ENCODE measurements around the gene BZW2. TPM values are rescaled to one million over a fixed set of nuclear protein-coding genes. Genes with fewer than 3 reads are reported as not detected.
"Not testable (repeated sequence)": the region's sequence is repeated elsewhere in the genome, so short reads cannot be mapped to it uniquely, and the experiment has no call there.

Gene BZW2
- total RNA-seq, 2 donors from 2014 or later, result 50.5 to 69.3 TPM

DNA sequence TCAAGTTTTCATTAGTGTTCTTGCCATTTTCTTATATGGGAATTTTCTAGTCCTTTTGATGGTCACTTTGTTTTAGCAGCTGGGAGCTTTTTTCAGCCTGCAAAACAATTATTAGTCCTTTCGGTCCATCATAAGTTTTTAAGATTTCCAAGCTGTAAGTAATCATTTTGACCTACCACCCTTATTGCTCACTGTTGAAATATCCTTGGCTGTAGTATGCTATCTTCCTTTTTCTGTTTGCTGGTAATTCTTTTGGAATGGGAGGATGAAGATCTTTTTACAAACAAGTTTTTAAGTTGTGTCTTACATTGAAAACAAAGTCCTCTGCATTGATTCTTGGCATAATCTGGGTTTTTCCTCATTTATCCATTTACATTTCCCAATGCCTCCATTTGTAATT, 24.0 kb downstream of the BZW2 start:
- Mint-ChIP-seq H3K27ac (no peak overlapping the region), H3K9me3 (no peaks in the 10 kb centered on the region), H3K36me3 (peaks cover 24% of the 10 kb centered on the region), H3K4me1 (ENCODE audit: low read depth in 2 of 2) (peaks cover 11 to 13% of the 10 kb centered on the region in 2 donors), H3K4me3 (no peak overlapping the region), H3K27me3 (no peaks in the 10 kb centered on the region)
- DNase-seq (ENCODE audit: low spot score) (no peak), ATAC-seq (no peak)

DNA sequence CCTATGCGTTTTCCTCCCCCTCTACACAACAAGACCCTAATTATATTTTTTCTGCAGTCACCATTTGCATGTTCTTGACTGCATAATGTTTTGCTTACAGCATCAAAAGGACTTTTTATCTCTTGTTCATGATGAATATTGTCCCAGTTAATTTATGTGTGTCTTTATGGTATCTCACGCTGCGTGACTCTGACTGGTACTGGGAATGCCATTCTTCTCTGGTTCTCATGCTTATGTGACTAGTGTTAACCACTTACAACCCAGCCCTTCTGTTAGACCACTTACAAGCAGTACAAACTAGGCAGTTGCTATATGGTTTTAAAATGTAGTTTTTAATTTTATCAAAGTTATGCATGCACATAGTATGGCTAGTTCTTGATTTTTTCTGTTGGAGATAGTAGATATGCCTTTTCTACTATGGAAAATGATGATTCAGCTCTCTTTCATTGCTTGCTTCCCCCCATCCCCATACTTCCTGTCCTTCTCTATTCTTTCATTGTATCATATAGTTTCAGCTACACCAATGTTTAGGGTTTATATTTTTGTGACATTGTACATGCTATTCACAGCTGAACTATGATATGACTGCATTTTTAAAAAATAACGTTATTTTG, 24.9 kb downstream of the BZW2 start:
- no peak overlapping the region for H3K27ac Mint-ChIP-seq
- peaks cover 11 to 13% of the 10 kb centered on the region in 2 donors for H3K4me1 Mint-ChIP-seq (ENCODE audit: low read depth in 2 of 2)
- DNase-seq (ENCODE audit: low spot score) (no peak), ATAC-seq (no peak)
- no peak overlapping the region for H3K4me3 Mint-ChIP-seq
- H3K27me3 Mint-ChIP-seq, result no peaks in the 10 kb centered on the region
- H3K9me3 Mint-ChIP-seq, result no peaks in the 10 kb centered on the region
- peaks cover 24% of the 10 kb centered on the region for H3K36me3 Mint-ChIP-seq

DNA sequence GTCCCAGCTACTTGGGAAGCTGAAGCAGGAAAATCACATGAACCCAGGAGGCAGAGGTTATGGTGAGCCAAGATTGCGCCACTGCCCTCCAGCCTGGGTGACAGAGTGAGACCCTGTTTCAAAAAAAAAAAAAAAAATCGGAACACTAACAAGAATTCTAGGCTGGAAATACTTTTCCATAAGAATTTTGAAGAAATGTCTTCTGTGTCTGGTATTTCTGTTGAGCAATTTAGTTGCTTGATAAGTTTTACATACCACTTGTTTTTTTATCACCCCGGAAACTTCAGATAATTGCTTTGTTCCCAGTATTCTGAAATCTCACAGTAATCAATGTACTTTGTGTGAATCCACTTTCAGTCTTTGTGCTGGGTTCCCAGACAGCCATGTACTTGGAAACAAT, 25.8 kb downstream of the BZW2 start:
- Mint-ChIP-seq H3K27ac (no peak overlapping the region), H3K9me3 (no peaks in the 10 kb centered on the region), H3K4me1 (ENCODE audit: low read depth in 2 of 2) (peaks cover 11 to 13% of the 10 kb centered on the region in 2 donors), H3K27me3 (no peaks in the 10 kb centered on the region), H3K36me3 (peaks cover 25% of the 10 kb centered on the region), H3K4me3 (no peak overlapping the region)
- ATAC-seq (no peak), DNase-seq (ENCODE audit: low spot score) (no peak)

DNA sequence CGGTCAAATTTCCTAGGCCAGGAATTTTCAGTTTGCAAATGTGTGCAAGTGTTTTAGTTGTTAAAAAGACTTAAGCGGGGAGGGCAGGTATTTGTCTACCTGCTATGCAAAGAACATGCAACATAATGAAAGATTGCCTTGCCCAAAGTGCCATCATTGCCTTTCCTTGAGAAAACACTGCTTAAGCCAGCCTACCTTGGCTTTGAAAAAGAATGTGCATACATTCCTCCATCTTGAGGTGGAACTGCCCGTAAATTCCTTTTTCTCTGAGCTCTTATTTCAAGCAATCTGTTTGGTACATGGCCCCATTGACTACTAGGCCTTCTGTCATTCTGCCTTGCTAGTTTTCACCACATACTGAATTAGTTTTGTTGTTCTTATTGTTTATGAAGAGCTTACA, 29.3 kb downstream of the BZW2 start:
- Mint-ChIP-seq H3K4me1 (ENCODE audit: low read depth in 2 of 2) (peaks cover 6 to 8% of the 10 kb centered on the region in 2 donors), H3K36me3 (peaks cover 43% of the 10 kb centered on the region), H3K9me3 (no peaks in the 10 kb centered on the region), H3K27me3 (no peaks in the 10 kb centered on the region), H3K27ac (no peak overlapping the region), H3K4me3 (no peak overlapping the region)
- DNase-seq (ENCODE audit: low spot score) (no peak), ATAC-seq (no peak)

DNA sequence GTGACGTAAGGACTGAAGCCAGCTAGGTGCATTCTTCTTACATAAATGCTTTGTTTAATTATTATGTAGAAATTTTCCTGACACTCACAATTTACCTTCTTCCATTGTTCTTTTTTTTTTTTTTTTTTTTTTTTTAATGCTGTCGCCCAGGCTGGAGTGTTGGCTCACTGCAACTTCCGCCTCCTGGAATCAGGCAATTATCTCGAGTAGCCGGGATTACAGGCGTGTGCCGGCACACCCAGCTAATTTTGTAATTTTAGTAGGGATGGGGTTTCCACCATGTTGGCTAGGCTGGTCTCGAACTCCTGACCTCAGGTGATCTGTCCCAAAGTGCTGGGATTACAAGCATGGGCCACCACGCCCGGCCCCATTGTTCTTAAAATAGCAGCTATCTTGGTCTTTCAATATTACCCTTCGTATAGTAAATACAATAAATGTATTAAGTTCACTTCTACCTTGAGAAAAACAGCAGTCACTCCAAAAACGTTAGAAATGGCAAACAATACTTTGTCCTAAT, 32.1 kb downstream of the BZW2 start:
- H3K27me3 Mint-ChIP-seq, result no peaks in the 10 kb centered on the region
- no peak for DNase-seq (ENCODE audit: low spot score)
- H3K27ac Mint-ChIP-seq, result no peak overlapping the region
- no peaks in the 10 kb centered on the region for H3K4me1 Mint-ChIP-seq (ENCODE audit: low read depth in 2 of 2)
- H3K9me3 Mint-ChIP-seq, result no peaks in the 10 kb centered on the region
- ATAC-seq, result no peak
- no peak overlapping the region for H3K4me3 Mint-ChIP-seq
- H3K36me3 Mint-ChIP-seq, result peaks cover 34% of the 10 kb centered on the region

DNA sequence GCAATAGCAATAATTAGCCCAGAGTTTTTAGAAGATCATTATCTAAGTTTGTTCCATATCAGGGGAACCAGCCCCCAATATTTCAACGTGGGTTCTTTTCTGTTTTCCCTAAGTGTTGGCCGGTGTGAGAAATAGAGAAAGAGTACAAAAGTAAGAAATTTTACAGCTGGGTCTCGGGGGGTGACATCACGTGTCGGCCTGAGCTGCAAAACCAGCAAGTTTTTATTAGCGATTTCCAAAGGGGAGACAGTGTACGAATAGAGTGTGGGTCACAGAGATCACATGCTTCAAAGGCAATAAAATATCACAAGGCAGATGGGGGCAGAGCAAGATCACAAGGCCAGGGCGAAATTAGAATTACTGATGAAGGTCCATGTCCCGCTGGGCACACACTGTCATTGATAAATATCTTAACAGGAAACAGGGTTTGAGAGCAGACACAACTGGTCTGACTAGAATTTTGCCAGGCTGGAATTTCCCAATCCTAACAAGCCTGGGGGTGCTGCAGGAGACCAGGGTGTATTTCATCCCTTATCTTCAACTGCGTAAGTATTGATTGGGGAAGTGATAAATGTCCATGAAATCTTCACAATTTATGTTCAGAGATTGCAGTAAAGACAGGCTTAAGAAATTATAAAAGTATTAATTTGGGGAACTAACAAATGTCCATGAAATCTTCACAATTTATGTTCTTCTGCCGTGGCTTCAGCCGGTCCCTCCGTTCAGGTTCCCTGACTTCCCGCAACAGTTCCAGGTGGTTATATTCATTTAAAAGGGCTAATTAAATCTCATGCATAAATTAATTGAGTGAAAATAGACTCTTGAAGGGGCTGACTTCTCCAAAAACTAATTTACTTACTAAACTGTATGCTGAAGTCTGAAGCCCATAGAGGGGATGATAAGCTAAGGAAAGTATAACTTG, 32.9 kb downstream of the BZW2 start:
- not testable (repeated sequence) for H3K27ac Mint-ChIP-seq; ATAC-seq; H3K27me3 Mint-ChIP-seq; H3K9me3 Mint-ChIP-seq; H3K4me1 Mint-ChIP-seq (ENCODE audit: low read depth in 2 of 2); DNase-seq (ENCODE audit: low spot score); H3K4me3 Mint-ChIP-seq
- peaks cover 34% of the 10 kb centered on the region for H3K36me3 Mint-ChIP-seq

DNA sequence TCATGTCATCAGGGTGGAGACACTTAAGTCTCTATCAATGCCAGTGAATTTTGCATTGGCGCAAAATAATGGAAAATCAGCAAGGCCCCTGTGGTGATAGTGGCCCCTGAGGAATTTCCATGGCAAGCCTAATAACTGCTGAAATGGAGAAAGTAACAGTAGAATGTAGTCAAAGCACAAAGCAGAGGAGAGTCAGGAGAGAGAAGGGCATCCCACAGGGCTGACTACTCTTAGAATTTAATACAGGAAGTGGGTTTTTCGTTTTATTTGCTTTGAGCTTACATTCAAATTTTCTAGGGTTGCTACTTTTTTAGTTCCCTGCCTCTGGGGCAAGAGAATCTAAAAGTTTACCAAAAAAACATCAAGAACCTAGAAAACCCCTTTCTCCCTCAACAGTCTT, 39.0 kb downstream of the BZW2 start:
- Mint-ChIP-seq H3K9me3 (no peaks in the 10 kb centered on the region), H3K36me3 (peaks cover 30% of the 10 kb centered on the region), H3K27ac (no peak overlapping the region), H3K4me3 (no peak overlapping the region), H3K27me3 (no peaks in the 10 kb centered on the region), H3K4me1 (ENCODE audit: low read depth in 2 of 2) (peaks cover 0 to 2% of the 10 kb centered on the region in 2 donors)
- DNase-seq (ENCODE audit: low spot score), result no peak
- ATAC-seq, result no peak

DNA sequence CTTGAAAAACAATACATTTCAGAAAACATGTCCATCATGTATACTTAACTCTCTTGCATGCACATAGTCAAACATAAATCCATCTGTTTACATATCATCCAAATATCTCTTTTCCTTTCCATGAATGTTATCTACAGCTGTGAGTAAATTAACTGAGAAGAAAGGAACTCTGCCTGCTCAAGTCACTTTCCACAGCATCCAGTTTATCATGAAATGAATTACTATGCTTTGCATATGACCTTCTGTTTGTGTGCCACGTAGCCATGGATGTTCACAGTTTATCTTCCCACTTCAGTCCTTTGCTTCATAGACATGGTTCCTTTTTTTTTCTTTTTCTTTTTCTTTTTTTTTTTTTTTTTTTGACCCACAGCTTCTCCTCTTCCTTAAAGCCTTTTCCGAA, 39.6 kb downstream of the BZW2 start:
- H3K36me3 Mint-ChIP-seq, result peaks cover 29% of the 10 kb centered on the region
- ATAC-seq, result no peak

DNA sequence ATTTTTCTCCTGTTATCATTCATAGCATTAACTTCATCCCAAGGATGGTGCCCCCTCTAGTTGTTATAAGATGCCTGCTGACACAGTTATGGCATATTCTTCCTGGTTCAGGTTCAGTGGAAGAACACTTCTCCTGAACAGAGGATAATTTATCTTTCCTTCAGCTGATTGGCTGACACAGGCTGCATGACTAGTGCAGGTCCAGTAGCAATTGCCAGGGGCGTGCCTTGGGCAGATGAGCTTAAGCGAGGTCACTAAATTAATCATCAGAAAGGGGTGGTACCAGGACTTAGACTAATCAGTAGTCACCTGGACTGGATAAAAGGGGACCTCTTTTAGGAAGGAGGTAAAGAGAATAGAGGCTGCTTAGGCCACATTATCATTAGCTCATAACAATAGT, 42.3 kb downstream of the BZW2 start:
- no peak overlapping the region for H3K27ac Mint-ChIP-seq
- DNase-seq (ENCODE audit: low spot score) (no peak), ATAC-seq (no peak)
- no peak overlapping the region for H3K4me3 Mint-ChIP-seq
- H3K9me3 Mint-ChIP-seq, result no peaks in the 10 kb centered on the region
- H3K27me3 Mint-ChIP-seq, result no peaks in the 10 kb centered on the region
- peaks cover 0 to 2% of the 10 kb centered on the region in 2 donors for H3K4me1 Mint-ChIP-seq (ENCODE audit: low read depth in 2 of 2)
- H3K36me3 Mint-ChIP-seq, result peaks cover 28% of the 10 kb centered on the region

More for the DNA sequence above, 39.6 kb downstream of the BZW2 start:
- Mint-ChIP-seq H3K27me3 (no peaks in the 10 kb centered on the region), H3K27ac (no peak overlapping the region), H3K4me1 (ENCODE audit: low read depth in 2 of 2) (peaks cover 0 to 2% of the 10 kb centered on the region in 2 donors), H3K4me3 (no peak overlapping the region), H3K9me3 (no peaks in the 10 kb centered on the region)
- no peak for DNase-seq (ENCODE audit: low spot score)

DNA sequence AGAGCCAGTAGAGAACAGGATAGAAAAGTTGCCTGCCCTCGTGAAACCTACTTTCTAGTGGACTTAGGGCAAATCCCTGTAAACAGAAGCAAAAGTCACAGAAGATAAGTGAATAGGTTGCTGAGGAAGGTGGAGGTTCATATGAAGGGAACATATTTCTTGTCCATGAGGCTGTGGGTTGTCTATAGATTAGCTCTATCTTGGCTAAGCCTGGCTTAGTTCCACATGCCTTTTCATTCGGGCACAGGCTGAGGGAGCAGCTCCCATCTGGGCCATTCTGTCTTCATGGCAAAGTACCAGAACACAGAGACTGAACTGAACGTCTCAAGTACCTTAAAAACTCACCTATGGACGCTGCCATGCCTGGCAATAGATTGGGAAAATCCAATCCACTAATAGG, 45.3 kb downstream of the BZW2 start:
- Mint-ChIP-seq H3K9me3 (no peaks in the 10 kb centered on the region), H3K27me3 (no peaks in the 10 kb centered on the region), H3K4me1 (ENCODE audit: low read depth in 2 of 2) (no peaks in the 10 kb centered on the region), H3K4me3 (no peak overlapping the region), H3K36me3 (peaks cover 18% of the 10 kb centered on the region), H3K27ac (no peak overlapping the region)
- ATAC-seq (no peak), DNase-seq (ENCODE audit: low spot score) (no peak)

DNA sequence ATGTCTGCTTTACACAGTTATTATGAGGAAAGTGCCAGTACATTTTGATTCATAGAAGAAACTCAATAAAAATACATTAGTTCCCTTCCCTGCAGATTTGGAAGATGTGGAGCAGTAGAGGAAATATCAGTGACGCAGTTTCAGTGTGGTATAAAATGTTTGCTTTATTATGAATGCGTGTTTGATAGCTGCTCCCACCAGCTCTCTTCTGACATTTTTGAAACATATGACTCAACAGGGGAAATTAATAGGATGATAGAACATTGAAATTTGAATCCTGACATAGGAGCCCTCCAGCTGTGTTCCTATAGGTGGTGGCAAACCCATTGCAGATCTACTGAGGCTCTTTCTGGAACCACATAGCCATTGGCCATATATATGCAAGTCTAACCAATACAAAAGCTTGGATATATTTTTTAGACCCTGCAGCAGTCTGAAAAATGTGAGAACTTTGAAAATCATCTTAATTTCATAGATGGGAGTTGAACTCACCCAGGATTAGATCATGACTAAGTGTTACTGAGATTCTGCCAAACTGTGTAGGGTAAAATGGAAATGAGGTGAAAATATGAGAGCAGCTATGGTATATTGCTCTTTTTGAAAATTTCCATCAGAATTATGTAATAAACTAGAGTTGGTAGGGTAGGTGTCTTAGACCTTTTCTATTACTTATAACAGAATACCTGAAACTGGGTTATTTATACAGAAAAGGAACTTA, 47.8 kb downstream of the BZW2 start:
- H3K4me1 Mint-ChIP-seq (ENCODE audit: low read depth in 2 of 2), result no peaks in the 10 kb centered on the region
- no peaks in the 10 kb centered on the region for H3K9me3 Mint-ChIP-seq
- ATAC-seq (no peak), DNase-seq (ENCODE audit: low spot score) (no peak)
- H3K36me3 Mint-ChIP-seq, result peaks cover 29% of the 10 kb centered on the region
- H3K27me3 Mint-ChIP-seq, result no peaks in the 10 kb centered on the region
- no peak overlapping the region for H3K4me3 Mint-ChIP-seq
- no peak overlapping the region for H3K27ac Mint-ChIP-seq

DNA sequence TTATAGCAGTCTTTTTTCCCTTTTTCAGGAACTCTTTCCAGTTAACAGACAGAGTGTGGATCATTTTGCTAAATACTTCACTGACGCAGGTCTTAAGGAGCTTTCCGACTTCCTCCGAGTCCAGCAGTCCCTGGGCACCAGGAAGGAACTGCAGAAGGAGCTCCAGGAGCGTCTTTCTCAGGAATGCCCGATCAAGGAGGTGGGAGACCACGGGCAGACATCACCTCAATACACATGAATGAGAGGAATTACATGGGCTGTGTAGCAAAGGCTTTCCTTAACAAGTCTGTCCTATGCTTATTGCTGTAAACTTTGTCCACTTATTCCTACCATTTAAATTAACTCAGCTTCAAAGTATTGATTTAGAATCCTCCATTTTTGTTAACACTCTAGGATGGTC, 48.8 kb downstream of the BZW2 start:
- no peak overlapping the region for H3K27ac Mint-ChIP-seq
- peaks cover 33% of the 10 kb centered on the region for H3K36me3 Mint-ChIP-seq
- no peaks in the 10 kb centered on the region for H3K9me3 Mint-ChIP-seq
- no peaks in the 10 kb centered on the region for H3K27me3 Mint-ChIP-seq
- DNase-seq (ENCODE audit: low spot score) (no peak), ATAC-seq (no peak)
- no peak overlapping the region for H3K4me3 Mint-ChIP-seq
- H3K4me1 Mint-ChIP-seq (ENCODE audit: low read depth in 2 of 2), result no peaks in the 10 kb centered on the region

DNA sequence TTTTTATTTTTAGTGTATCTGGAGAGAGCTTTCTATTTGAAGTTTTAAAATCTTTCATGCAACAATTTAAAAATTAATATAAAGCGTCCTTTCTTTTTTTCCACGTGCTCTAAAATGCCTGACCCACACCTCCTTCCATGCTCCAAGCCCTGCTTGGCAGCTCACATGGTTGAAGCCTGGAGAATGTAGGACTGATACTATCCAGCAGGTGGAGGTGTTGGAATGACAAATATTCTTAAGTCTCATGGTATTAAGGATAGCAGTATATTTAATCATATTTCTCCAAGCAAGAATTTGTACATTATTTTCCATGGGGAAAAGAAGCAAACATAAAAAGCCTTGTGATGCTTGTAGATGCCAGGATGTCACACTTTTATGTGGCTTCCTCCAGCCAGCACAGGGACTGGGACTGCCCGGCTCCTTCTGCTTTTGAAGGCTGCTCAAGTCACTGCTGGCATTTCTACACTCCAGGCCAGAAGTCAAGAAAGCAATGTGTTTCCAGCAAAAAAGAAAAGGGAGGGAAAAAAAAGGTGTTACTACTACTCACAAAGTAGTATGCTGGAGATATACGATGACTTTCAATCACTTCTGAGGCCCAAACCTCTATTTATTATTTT, 49.7 kb downstream of the BZW2 start:
- Mint-ChIP-seq H3K9me3 (no peaks in the 10 kb centered on the region), H3K4me1 (ENCODE audit: low read depth in 2 of 2) (no peaks in the 10 kb centered on the region), H3K27me3 (no peaks in the 10 kb centered on the region), H3K4me3 (no peak overlapping the region), H3K36me3 (peaks cover 39% of the 10 kb centered on the region), H3K27ac (no peak overlapping the region)
- no peak for DNase-seq (ENCODE audit: low spot score)
- no peak for ATAC-seq

Data from natural killer cell treated with Interleukin-12 subunit alpha and Interleukin-12 subunit beta and Interleukin-15 and Interleukin-18, amount 100 ng/mL, for 72 hours (primary cell).